ENCODE data around the gene VAV2. TPM values are rescaled to one million over a fixed set of nuclear protein-coding genes. Genes with fewer than 3 reads are reported as not detected.

Gene VAV2
- total and polyA plus RNA-seq, 2 experiments from 2014 or later, result 8.1 to 28.9 TPM

- TF ChIP-seq EZH2phosphoT487 (IDR thresholded peaks at IDR 0.05; ENCODE audit: unreplicated experiment) (no peak), EZH2 (IDR thresholded peaks at IDR 0.05; ENCODE audit: low read depth, unreplicated experiment) (no peak), CTCF (conservative IDR thresholded peaks at IDR 0.05; ENCODE audit: low read depth in 2 of 2) (no peak), ZNF462 (CRISPR knock-in tag; IDR thresholded peaks at IDR 0.05) (no peak), ZNF114 (CRISPR knock-in tag; IDR thresholded peaks at IDR 0.05) (no peak), ZNF331 (CRISPR knock-in tag; IDR thresholded peaks at IDR 0.05; ENCODE audit: low read depth) (no peak), REST (IDR thresholded peaks at IDR 0.05; ENCODE audit: unreplicated experiment) (no peak)
- ATAC-seq, result no peak
- no peak for DNase-seq (ENCODE audit: low spot score)
- H3K79me2 ChIP-seq (replicated peaks; ENCODE audit: insufficient read depth), result 0 out of 2 replicates have a peak, but pooled peaks cover 8% of the 10 kb centered on the region
- no peak overlapping the region for H3K4me3 Mint-ChIP-seq
- H3K4me1 ChIP-seq (ENCODE audit: insufficient read depth), result no peaks in the 10 kb centered on the region
- H3K36me3 ChIP-seq (ENCODE audit: insufficient read depth), result no peaks in the 10 kb centered on the region
- no peak overlapping the region for H3K27ac ChIP-seq (ENCODE audit: low read depth)
- peaks cover 3% of the 10 kb centered on the region for H3K27me3 Mint-ChIP-seq (ENCODE audit: insufficient read depth, low read depth, poor library complexity)
- H3K36me3 Mint-ChIP-seq (ENCODE audit: low read depth), result peaks cover 2% of the 10 kb centered on the region; the same call in 2 of the 3 replicates
- no peaks in the 10 kb centered on the region; the same call in 2 of the 3 replicates for H3K9me3 Mint-ChIP-seq
- no peak overlapping the region for H2AFZ ChIP-seq
- H4K20me1 ChIP-seq (replicated peaks; ENCODE audit: insufficient read depth), result no peaks in the 10 kb centered on the region; the same call in 1 of the 2 replicates
- H3K4me3 ChIP-seq, result no peak overlapping the region
- no peak overlapping the region for H3K27ac Mint-ChIP-seq
- H3K27me3 ChIP-seq (ENCODE audit: insufficient read depth), result no peaks in the 10 kb centered on the region
- peaks cover 7% of the 10 kb centered on the region for H3K4me1 Mint-ChIP-seq
- H3K9me2 ChIP-seq (ENCODE audit: insufficient read depth), result no peaks in the 10 kb centered on the region
- H3F3A ChIP-seq (replicated peaks; ENCODE audit: low read depth), result no peaks in the 10 kb centered on the region
- H3K4me2 ChIP-seq, result no peak overlapping the region
These were observed 141.2 kb downstream of the VAV2 start for GRCh38 chr9:133850937-133851336.

Measured in GM23338 (cell line).